Measurements from ENCODE around the gene FZD1.

DNA sequence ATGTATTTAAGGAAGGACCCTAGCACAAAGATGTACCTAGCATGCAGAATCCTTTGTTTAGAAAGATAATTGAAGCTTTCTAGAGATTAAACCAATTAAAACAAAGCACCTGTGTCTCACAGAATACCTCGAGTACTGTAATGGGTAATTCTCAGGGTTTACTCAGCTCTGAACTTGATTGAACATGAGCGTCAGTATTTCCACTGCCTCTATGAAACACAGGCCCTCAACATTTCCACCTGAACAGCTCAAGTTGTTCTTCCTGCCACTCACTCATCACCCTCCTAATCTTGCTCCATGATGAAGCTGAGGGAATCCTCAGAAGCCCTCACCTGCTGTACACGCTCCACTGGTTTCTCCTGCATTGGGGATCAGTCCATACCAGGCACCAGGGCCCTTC, 33.7 kb upstream of the FZD1 start:
- TF ChIP-seq, protein P1, sequence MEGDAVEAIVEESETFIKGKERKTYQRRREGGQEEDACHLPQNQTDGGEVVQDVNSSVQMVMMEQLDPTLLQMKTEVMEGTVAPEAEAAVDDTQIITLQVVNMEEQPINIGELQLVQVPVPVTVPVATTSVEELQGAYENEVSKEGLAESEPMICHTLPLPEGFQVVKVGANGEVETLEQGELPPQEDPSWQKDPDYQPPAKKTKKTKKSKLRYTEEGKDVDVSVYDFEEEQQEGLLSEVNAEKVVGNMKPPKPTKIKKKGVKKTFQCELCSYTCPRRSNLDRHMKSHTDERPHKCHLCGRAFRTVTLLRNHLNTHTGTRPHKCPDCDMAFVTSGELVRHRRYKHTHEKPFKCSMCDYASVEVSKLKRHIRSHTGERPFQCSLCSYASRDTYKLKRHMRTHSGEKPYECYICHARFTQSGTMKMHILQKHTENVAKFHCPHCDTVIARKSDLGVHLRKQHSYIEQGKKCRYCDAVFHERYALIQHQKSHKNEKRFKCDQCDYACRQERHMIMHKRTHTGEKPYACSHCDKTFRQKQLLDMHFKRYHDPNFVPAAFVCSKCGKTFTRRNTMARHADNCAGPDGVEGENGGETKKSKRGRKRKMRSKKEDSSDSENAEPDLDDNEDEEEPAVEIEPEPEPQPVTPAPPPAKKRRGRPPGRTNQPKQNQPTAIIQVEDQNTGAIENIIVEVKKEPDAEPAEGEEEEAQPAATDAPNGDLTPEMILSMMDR (IDR thresholded peaks at IDR 0.05): no peak
- TF ChIP-seq POLR2A (IDR thresholded peaks at IDR 0.05): no peak

All from vagina (tissue), 2 donors.